ENCODE measurements around the gene PCDHGC4. TPM values are rescaled to one million over a fixed set of nuclear protein-coding genes. Genes with fewer than 3 reads are reported as not detected.

Gene PCDHGC4
- total and polyA plus RNA-seq, 2 of the 8 experiments (the other 6 are each of a cell fraction or from before 2014, with no cell fraction given): 2.1 to 2.4 TPM

- H3K14ac ChIP-seq (ENCODE audit: insufficient read length): no peak overlapping the region
- H2BK20ac ChIP-seq (ENCODE audit: low read length): no peak overlapping the region
- FAIRE-seq (no peak), DNase-seq (ENCODE audit: low read depth in 1 of 2, low spot score in 2 of 2) (no peak)
- no peaks in the 10 kb centered on the region for H4K20me1 ChIP-seq (replicated peaks in 1 of 2; ENCODE audit: control insufficient read depth in 1 of 2, insufficient read depth in 2 of 2, low read length in 2 of 2)
- H4K8ac ChIP-seq (ENCODE audit: extremely low read depth, insufficient read depth, low read length): no peak overlapping the region
- H2BK12ac ChIP-seq (ENCODE audit: low read depth, low read length): no peak overlapping the region
- H2AFZ ChIP-seq (ENCODE audit: low read length): no peak overlapping the region
- TF ChIP-seq SAP30 (IDR thresholded peaks at IDR 0.05; ENCODE audit: insufficient read depth, insufficient replicate concordance, low read length) (no peak), CREB1 (IDR thresholded peaks at IDR 0.05) (no peak), CTBP2 (IDR thresholded peaks at IDR 0.05; ENCODE audit: borderline replicate concordance, insufficient read depth, insufficient read length, low read length) (no peak), CHD2 (IDR thresholded peaks at IDR 0.05; ENCODE audit: low read length) (no peak)
- no peaks in the 10 kb centered on the region for H3K79me1 ChIP-seq (ENCODE audit: low read depth, low read length)
- H4K91ac ChIP-seq (replicated peaks; ENCODE audit: insufficient read length, low read length): no peak overlapping the region
- no peak overlapping the region for H3K4ac ChIP-seq (replicated peaks; ENCODE audit: insufficient read length, low read depth, low read length)
- no peak overlapping the region for H2AK5ac ChIP-seq (ENCODE audit: low read depth, low read length)
- WGBS, 2 experiments (ENCODE audit: extremely low coverage in 1 of 2, insufficient coverage in 1 of 2, insufficient read length in 1 of 2, insufficient replicate concordance in 2 of 2, low coverage in 1 of 2, low lambda C conversion rate in 2 of 2, missing lambda C conversion rate in 1 of 2): 100% methylated on average over 1 of the region's 1 CpG; no CpG with 5 or more reads in 1 of the 2 experiments
- H3K27me3 ChIP-seq (replicated peaks in 1 of 4; ENCODE audit: control insufficient read depth in 3 of 4, extremely low read depth in 1 of 4, insufficient read depth in 3 of 4, low read length in 3 of 4): no peaks in the 10 kb centered on the region
- H3K23ac ChIP-seq (ENCODE audit: insufficient read length): no peak overlapping the region
- H3K9me3 ChIP-seq (ENCODE audit: insufficient read depth in 2 of 2, low read depth in 1 of 2, low read length in 1 of 2): no peaks in the 10 kb centered on the region
- no peak overlapping the region for H3K4me3 ChIP-seq (ENCODE audit: extremely low read depth in 1 of 4, insufficient read depth in 2 of 4, low read depth in 3 of 4, low read length in 4 of 4)
- no peak overlapping the region for H3K18ac ChIP-seq (ENCODE audit: extremely low read depth, low read length)
- peaks cover 11 to 33% (median 17%) of the 10 kb centered on the region in 4 experiments for H3K36me3 ChIP-seq (ENCODE audit: control insufficient read depth in 2 of 4, insufficient read depth in 4 of 4, low read length in 3 of 4)
- H3K4me2 ChIP-seq (ENCODE audit: insufficient read depth in 1 of 2, low read depth in 2 of 2, low read length in 2 of 2): no peak overlapping the region
- no peak overlapping the region for H3K56ac ChIP-seq (replicated peaks; ENCODE audit: insufficient read length, low read depth, low read length)
- no peak overlapping the region for H2BK120ac ChIP-seq (replicated peaks; ENCODE audit: low read depth, low read length)
- no peak overlapping the region for H4K5ac ChIP-seq (ENCODE audit: insufficient read length, low read depth, low read length)
- H3K4me1 ChIP-seq (replicated peaks in 1 of 4; ENCODE audit: control insufficient read depth in 3 of 4, insufficient read depth in 4 of 4, low read length in 3 of 4): no peaks in the 10 kb centered on the region
- H2BK15ac ChIP-seq (ENCODE audit: low read length): no peak overlapping the region
- ChIA-PET POLR2A (ENCODE audit: partially characterized antibody) (no interaction called here), CTCF (ENCODE audit: partially characterized antibody) (interaction anchor here (1.0 to 50.9 kb wide), 8 partner anchors 9 to 189 kb away, joined by 3 to 1236 read pairs (median 6); partner anchors contain the start of genes DIAPH1, PCDHGA10, PCDHGA11 and PCDHGA3)
- H2BK5ac ChIP-seq (ENCODE audit: low read depth, low read length): no peak overlapping the region
- H3K79me2 ChIP-seq (ENCODE audit: control insufficient read depth in 1 of 2, insufficient read depth in 2 of 2, low read length in 2 of 2): no peaks in the 10 kb centered on the region
- no peak overlapping the region for H3K27ac ChIP-seq (ENCODE audit: low read depth, low read length)
- H3K23me2 ChIP-seq (ENCODE audit: low read depth, low read length): no peaks in the 10 kb centered on the region
- H3K9ac ChIP-seq (replicated peaks in 1 of 4; ENCODE audit: extremely low read depth in 1 of 4, low read depth in 3 of 4, low read length in 3 of 4): no peak overlapping the region
Observed at GRCh38 chr5:141532726-141533125, 47.9 kb downstream of the PCDHGC4 start.
